Vagina (tissue), 2 donors: ENCODE data around the gene DDR2. TPM values are rescaled to one million over a fixed set of nuclear protein-coding genes. Genes with fewer than 3 reads are reported as not detected.

ENCODE experiments used
- DNase-seq, 2 donors: peaks; one replicate each; pipeline ENCODE4 v3.0.0-alpha.2; 2017; ENCODE audit errors: extremely low spot score in 2 of 2
- H3K27ac ChIP-seq: fragments of 200-600 bp; sonication (generic); one replicate; pipeline ENCODE4 v1.5.1; 2019
- H3K27me3 ChIP-seq: fragments of 200-600 bp; sonication (generic); one replicate; pipeline ENCODE4 v1.5.1; 2019
- H3K36me3 ChIP-seq, 2 donors: fragments of 200-600 bp; sonication (generic); one replicate each; pipeline ENCODE4 v1.5.1; 2017 to 2019
- H3K4me1 ChIP-seq: fragments of 200-600 bp; sonication (generic); one replicate; pipeline ENCODE4 v1.5.1; 2019
- H3K4me3 ChIP-seq, 2 donors: fragments of 200-600 bp; sonication (generic); 1 replicate in 1 of 2; 2 replicates in 1 of 2; pipeline ENCODE4 v1.5.1; 2016 to 2019
- H3K9me3 ChIP-seq: fragments of 200-600 bp; sonication (generic); one replicate; pipeline ENCODE4 v1.5.1; 2019
- CTCF ChIP-seq, 3 experiments: fragments of 450-650 bp in 2 of 3; fragments of 200-600 bp in 1 of 3; sonication (generic) in 1 of 3; IDR thresholded peaks; one replicate each; pipeline ENCODE4 v1.5.1; 2017 to 2019; ENCODE audit warnings: antibody characterized with exemption in 3 of 3, mild to moderate bottlenecking in 2 of 3, moderate library complexity in 2 of 3
- POLR2A ChIP-seq, 2 donors: fragments of 450-650 bp; IDR thresholded peaks; one replicate each; pipeline ENCODE4 v1.6.1; 2017; ENCODE audit warnings: antibody characterized with exemption in 2 of 2, mild to moderate bottlenecking in 2 of 2, moderate library complexity in 2 of 2
- POLR2AphosphoS5 ChIP-seq, 2 donors: sonication (generic); formaldehyde crosslinking; IDR thresholded peaks; one replicate each; pipeline ENCODE4 v1.9.0; 2017; ENCODE audit warnings: antibody characterized with exemption in 2 of 2, mild to moderate bottlenecking in 2 of 2, low read depth in 1 of 2; ENCODE audit not compliant: insufficient read depth in 1 of 2
- intact Hi-C: fragments of 100-400 bp; cut with DNase I; formaldehyde crosslinking; loops from one replicate; pipeline ENCODE4 v1.15.1; 2023
- total RNA-seq: library from RNA; depleted of rRNA; stranded (reverse); fragments of >200 nt; gene quantifications from one replicate; pipeline ENCODE4 v1.2.3, GENCODE V29; 2016

Gene DDR2
- total RNA-seq, 1 donor from 2014 or later = 153 TPM

- intact Hi-C loops = no loop called here
- H3K4me1 ChIP-seq = no peaks in the 10 kb centered on the region
- no peaks in the 10 kb centered on the region for H3K27me3 ChIP-seq
- H3K4me3 ChIP-seq = no peak overlapping the region
- H3K9me3 ChIP-seq = no peaks in the 10 kb centered on the region
- DNase-seq = no peak
- peaks cover 0 to 8% of the 10 kb centered on the region in 2 donors for H3K36me3 ChIP-seq
- TF ChIP-seq POLR2AphosphoS5 (IDR thresholded peaks at IDR 0.05; ENCODE audit: insufficient read depth in 1 of 2, low read depth in 1 of 2) (peak in 1 of 2 donors; percentile 53), CTCF (IDR thresholded peaks at IDR 0.05) (no peak)
- H3K27ac ChIP-seq = no peak overlapping the region
These were observed 121.8 kb downstream of the DDR2 start for GRCh38 chr1:162753998-162754585.

GRCh38 chr1:162755306-162755705 is 123.0 kb downstream of the DDR2 start:
- Histone ChIP-seq H3K4me3 (no peak overlapping the region), H3K36me3 (peaks cover 0 to 14% of the 10 kb centered on the region in 2 donors), H3K9me3 (no peaks in the 10 kb centered on the region), H3K27ac (no peak overlapping the region), H3K4me1 (no peaks in the 10 kb centered on the region), H3K27me3 (no peaks in the 10 kb centered on the region)
- DNase-seq = no peak
- intact Hi-C loops = no loop called here
- TF ChIP-seq CTCF (IDR thresholded peaks at IDR 0.05) (no peak), POLR2A (IDR thresholded peaks at IDR 0.05) (no peak), POLR2AphosphoS5 (IDR thresholded peaks at IDR 0.05; ENCODE audit: insufficient read depth in 1 of 2, low read depth in 1 of 2) (no peak)

GRCh38 chr1:162756523-162756922 is 124.3 kb downstream of the DDR2 start:
- no peak for DNase-seq
- TF ChIP-seq POLR2A (IDR thresholded peaks at IDR 0.05) (no peak), POLR2AphosphoS5 (IDR thresholded peaks at IDR 0.05; ENCODE audit: insufficient read depth in 1 of 2, low read depth in 1 of 2) (no peak), CTCF (IDR thresholded peaks at IDR 0.05) (no peak)
- Histone ChIP-seq H3K4me3 (no peak overlapping the region), H3K27ac (no peak overlapping the region), H3K4me1 (no peaks in the 10 kb centered on the region), H3K9me3 (no peaks in the 10 kb centered on the region), H3K27me3 (no peaks in the 10 kb centered on the region), H3K36me3 (peaks cover 0 to 14% of the 10 kb centered on the region in 2 donors)
- intact Hi-C loops = no loop called here

- no peaks in the 10 kb centered on the region for H3K27me3 ChIP-seq
- intact Hi-C loops = no loop called here
- TF ChIP-seq CTCF (IDR thresholded peaks at IDR 0.05) = no peak
- no peak for TF ChIP-seq POLR2AphosphoS5 (IDR thresholded peaks at IDR 0.05; ENCODE audit: insufficient read depth in 1 of 2, low read depth in 1 of 2)
- TF ChIP-seq POLR2A (IDR thresholded peaks at IDR 0.05) = no peak
- H3K9me3 ChIP-seq = no peaks in the 10 kb centered on the region
- no peak overlapping the region for H3K4me3 ChIP-seq
- H3K27ac ChIP-seq = no peak overlapping the region
- H3K4me1 ChIP-seq = no peaks in the 10 kb centered on the region
- peaks cover 0 to 14% of the 10 kb centered on the region in 2 donors for H3K36me3 ChIP-seq
- DNase-seq = no peak
These were observed 125.2 kb downstream of the DDR2 start for GRCh38 chr1:162757476-162757875.

GRCh38 chr1:162765788-162766187 is 133.5 kb downstream of the DDR2 start:
- Histone ChIP-seq H3K27ac (no peak overlapping the region), H3K36me3 (no peaks in the 10 kb centered on the region), H3K4me1 (no peaks in the 10 kb centered on the region), H3K4me3 (no peak overlapping the region), H3K9me3 (no peaks in the 10 kb centered on the region), H3K27me3 (no peaks in the 10 kb centered on the region)
- intact Hi-C loops = no loop called here
- DNase-seq = no peak
- TF ChIP-seq POLR2A (IDR thresholded peaks at IDR 0.05) (no peak), CTCF (IDR thresholded peaks at IDR 0.05) (no peak), POLR2AphosphoS5 (IDR thresholded peaks at IDR 0.05; ENCODE audit: insufficient read depth in 1 of 2, low read depth in 1 of 2) (no peak)
